ENCODE measurements around the gene GUCD1. TPM values are rescaled to one million over a fixed set of nuclear protein-coding genes. Genes with fewer than 3 reads are reported as not detected.

GUCD1 gene
- total and polyA plus RNA-seq, 8 donors: 81.7 to 188 (median 89.9) TPM

- no peak overlapping the region for H3K4me3 ChIP-seq
- intact Hi-C loops (cut with DNase I): loop anchor here in 1 of 2 donors (10.0 kb wide), 2 partner anchors 77 to 177 kb away; partner anchors contain the start of gene ADORA2A
- DNase-seq (no peak), ATAC-seq (no peak)
- H3K27ac ChIP-seq: no peak overlapping the region
- H3K36me3 ChIP-seq: no peaks in the 10 kb centered on the region
- no peaks in the 10 kb centered on the region for H3K27me3 ChIP-seq
- H3K4me1 ChIP-seq: peaks cover 0 to 63% of the 10 kb centered on the region in 2 donors
- H3K9me3 ChIP-seq: no peaks in the 10 kb centered on the region
- TF ChIP-seq, protein P1, sequence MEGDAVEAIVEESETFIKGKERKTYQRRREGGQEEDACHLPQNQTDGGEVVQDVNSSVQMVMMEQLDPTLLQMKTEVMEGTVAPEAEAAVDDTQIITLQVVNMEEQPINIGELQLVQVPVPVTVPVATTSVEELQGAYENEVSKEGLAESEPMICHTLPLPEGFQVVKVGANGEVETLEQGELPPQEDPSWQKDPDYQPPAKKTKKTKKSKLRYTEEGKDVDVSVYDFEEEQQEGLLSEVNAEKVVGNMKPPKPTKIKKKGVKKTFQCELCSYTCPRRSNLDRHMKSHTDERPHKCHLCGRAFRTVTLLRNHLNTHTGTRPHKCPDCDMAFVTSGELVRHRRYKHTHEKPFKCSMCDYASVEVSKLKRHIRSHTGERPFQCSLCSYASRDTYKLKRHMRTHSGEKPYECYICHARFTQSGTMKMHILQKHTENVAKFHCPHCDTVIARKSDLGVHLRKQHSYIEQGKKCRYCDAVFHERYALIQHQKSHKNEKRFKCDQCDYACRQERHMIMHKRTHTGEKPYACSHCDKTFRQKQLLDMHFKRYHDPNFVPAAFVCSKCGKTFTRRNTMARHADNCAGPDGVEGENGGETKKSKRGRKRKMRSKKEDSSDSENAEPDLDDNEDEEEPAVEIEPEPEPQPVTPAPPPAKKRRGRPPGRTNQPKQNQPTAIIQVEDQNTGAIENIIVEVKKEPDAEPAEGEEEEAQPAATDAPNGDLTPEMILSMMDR (IDR thresholded peaks at IDR 0.05): no peak
Measured at GRCh38 chr22:24501301-24502005, 53.5 kb downstream of the GUCD1 start.

GRCh38 chr22:24500277-24500820 is 54.6 kb downstream of the GUCD1 start:
- H3K27me3 ChIP-seq: peaks cover 0 to 2% of the 10 kb centered on the region in 2 donors
- intact Hi-C loops (cut with DNase I): loop anchor here in 1 of 2 donors (10.0 kb wide), 2 partner anchors 76 to 176 kb away; partner anchors contain the start of gene ADORA2A
- no peak for DNase-seq
- TF ChIP-seq, protein P1 (IDR thresholded peaks at IDR 0.05): no peak
- no peaks in the 10 kb centered on the region for H3K36me3 ChIP-seq
- H3K4me1 ChIP-seq: peaks cover 0 to 51% of the 10 kb centered on the region in 2 donors
- H3K9me3 ChIP-seq: no peaks in the 10 kb centered on the region
- H3K27ac ChIP-seq: no peak overlapping the region
- no peak overlapping the region for H3K4me3 ChIP-seq
- ATAC-seq: no peak

GRCh38 chr22:24499706-24500276 is 55.1 kb downstream of the GUCD1 start:
- no peaks in the 10 kb centered on the region for H3K36me3 ChIP-seq
- intact Hi-C loops (cut with DNase I): loop anchor here in 1 of 2 donors (10.0 kb wide), 2 partner anchors 75 to 175 kb away; partner anchors contain the start of gene ADORA2A
- no peaks in the 10 kb centered on the region for H3K9me3 ChIP-seq
- peaks cover 0 to 49% of the 10 kb centered on the region in 2 donors for H3K4me1 ChIP-seq
- ATAC-seq (no peak), DNase-seq (no peak)
- H3K4me3 ChIP-seq: no peak overlapping the region
- TF ChIP-seq, protein P1 (IDR thresholded peaks at IDR 0.05): no peak
- H3K27ac ChIP-seq: no peak overlapping the region
- H3K27me3 ChIP-seq: peaks cover 5 to 7% of the 10 kb centered on the region in 2 donors

- intact Hi-C loops (cut with DNase I): no loop called here
- no peak for DNase-seq
- peaks cover 0 to 47% of the 10 kb centered on the region in 2 donors for H3K4me1 ChIP-seq
- TF ChIP-seq, protein P1 (IDR thresholded peaks at IDR 0.05): no peak
- no peaks in the 10 kb centered on the region for H3K36me3 ChIP-seq
- peaks cover 15 to 17% of the 10 kb centered on the region in 2 donors for H3K27me3 ChIP-seq
- H3K4me3 ChIP-seq: no peak overlapping the region
- ATAC-seq: no peak
- H3K9me3 ChIP-seq: no peaks in the 10 kb centered on the region
- H3K27ac ChIP-seq: no peak overlapping the region
Measured at GRCh38 chr22:24498824-24499223, 56.1 kb downstream of the GUCD1 start.

DNA sequence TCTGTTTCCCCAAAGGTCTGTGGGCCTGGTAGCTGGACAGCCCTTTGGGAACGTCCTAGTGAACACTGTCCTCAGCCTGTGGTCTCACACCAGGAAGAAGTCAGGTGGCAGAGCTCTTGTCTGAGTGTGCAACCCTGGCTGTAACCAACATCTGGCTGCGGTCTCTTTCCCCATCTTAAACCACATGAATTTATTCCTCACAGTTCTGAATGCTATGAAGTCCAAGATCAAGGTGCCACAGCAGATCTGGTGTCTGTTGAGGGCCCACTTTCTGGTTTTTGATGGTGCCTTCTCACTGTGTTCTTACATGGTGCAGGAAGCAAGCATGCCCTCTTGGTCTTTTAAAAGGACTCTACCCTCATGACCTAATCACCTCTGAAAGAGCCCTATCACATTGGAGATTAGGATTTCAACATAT is 57.1 kb downstream of the GUCD1 start:
- intact Hi-C loops (cut with DNase I): no loop called here
- Histone ChIP-seq H3K9me3 (no peaks in the 10 kb centered on the region), H3K27me3 (peaks cover 15 to 25% of the 10 kb centered on the region in 2 donors), H3K4me3 (no peak overlapping the region), H3K36me3 (no peaks in the 10 kb centered on the region), H3K27ac (peak overlapping the region in 1 of 2 donors; percentile 20), H3K4me1 (peaks cover 0 to 38% of the 10 kb centered on the region in 2 donors)
- no peak for ATAC-seq
- no peak for DNase-seq
- TF ChIP-seq, protein P1 (IDR thresholded peaks at IDR 0.05): no peak
